Type B pancreatic cell (in vitro differentiated cells): ENCODE results near the gene SRC. TPM values are rescaled to one million over a fixed set of nuclear protein-coding genes. Genes with fewer than 3 reads are reported as not detected.

ENCODE experiments used
- DNase-seq: peaks from one replicate; pipeline ENCODE4 v3.0.0; 2021; ENCODE audit warnings: mixed read lengths; ENCODE audit not compliant: unreplicated experiment; ENCODE audit errors: extremely low spot score
- H3K27ac Mint-ChIP-seq: 2 replicates; pipeline ENCODE4 v1.8.0; 2021; ENCODE audit warnings: mild to moderate bottlenecking, mixed read lengths
- H3K27me3 Mint-ChIP-seq: 2 replicates; pipeline ENCODE4 v1.8.0; 2021; ENCODE audit warnings: mixed read lengths
- H3K36me3 Mint-ChIP-seq: 2 replicates; pipeline ENCODE4 v1.8.0; 2021; ENCODE audit warnings: mixed read lengths
- H3K4me1 Mint-ChIP-seq: one replicate; pipeline ENCODE4 v1.8.0; 2021; ENCODE audit warnings: mixed read lengths; ENCODE audit not compliant: unreplicated experiment
- H3K4me3 Mint-ChIP-seq: 2 replicates; pipeline ENCODE4 v1.8.0; 2021; ENCODE audit warnings: mild to moderate bottlenecking, mixed read lengths
- H3K9me3 Mint-ChIP-seq: 2 replicates; pipeline ENCODE4 v1.8.0; 2021; ENCODE audit warnings: mixed read lengths
- total RNA-seq: library from RNA; stranded (reverse); gene quantifications from 2 replicates; pipeline ENCODE4 v1.2.1, GENCODE V29; 2021; ENCODE audit warnings: low replicate concordance
- TF ChIP-seq, protein P1 (sequence below): fragments of 200-600 bp; sonication (generic); conservative IDR thresholded peaks from 2 replicates; pipeline ENCODE4 v1.5.0; 2021; ENCODE audit warnings: antibody characterized with exemption, mild to moderate bottlenecking

SRC gene
- total RNA-seq, 1 donor from 2014 or later: 56.0 TPM

DNA sequence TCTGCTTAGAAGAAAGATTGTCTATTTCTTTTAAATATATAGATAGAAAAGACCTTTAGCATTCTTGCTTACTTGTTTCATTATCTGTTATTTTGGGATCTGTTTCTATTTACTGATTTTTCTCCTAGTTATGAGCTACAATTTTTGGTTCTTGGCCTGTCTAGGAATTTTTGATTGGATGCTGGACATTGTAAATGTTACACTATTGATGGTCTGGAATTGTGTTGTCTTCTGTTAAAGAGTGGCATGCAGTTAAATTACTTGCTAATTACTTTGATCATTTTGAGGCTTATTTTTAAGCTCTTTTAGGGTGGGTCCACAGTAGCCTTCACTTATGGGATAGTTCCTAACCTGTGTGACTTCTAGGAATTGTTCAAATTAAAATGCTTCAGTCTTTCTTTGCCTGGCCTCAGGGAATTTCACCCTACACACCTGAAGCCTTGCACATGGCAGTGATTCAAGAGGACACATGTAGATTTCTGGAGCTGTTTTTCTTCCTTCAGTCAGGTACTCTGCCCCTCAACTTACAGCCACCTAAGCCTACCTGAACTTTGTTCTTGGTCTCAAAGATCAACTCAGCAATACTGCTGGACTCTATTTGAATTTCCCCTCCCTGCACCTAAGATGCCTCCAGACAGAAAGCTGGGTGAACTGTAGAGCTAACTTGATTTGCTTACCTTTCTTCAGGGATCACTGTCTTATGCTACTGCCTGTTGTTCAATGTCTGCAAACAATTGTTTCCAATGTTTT is 108.9 kb downstream of the SRC start:
- Mint-ChIP-seq H3K4me1 (no peaks in the 10 kb centered on the region), H3K27ac (no peak overlapping the region), H3K9me3 (peaks cover 21% of the 10 kb centered on the region), H3K4me3 (no peak overlapping the region), H3K36me3 (no peaks in the 10 kb centered on the region), H3K27me3 (peaks cover 23% of the 10 kb centered on the region)
- TF ChIP-seq, protein P1, sequence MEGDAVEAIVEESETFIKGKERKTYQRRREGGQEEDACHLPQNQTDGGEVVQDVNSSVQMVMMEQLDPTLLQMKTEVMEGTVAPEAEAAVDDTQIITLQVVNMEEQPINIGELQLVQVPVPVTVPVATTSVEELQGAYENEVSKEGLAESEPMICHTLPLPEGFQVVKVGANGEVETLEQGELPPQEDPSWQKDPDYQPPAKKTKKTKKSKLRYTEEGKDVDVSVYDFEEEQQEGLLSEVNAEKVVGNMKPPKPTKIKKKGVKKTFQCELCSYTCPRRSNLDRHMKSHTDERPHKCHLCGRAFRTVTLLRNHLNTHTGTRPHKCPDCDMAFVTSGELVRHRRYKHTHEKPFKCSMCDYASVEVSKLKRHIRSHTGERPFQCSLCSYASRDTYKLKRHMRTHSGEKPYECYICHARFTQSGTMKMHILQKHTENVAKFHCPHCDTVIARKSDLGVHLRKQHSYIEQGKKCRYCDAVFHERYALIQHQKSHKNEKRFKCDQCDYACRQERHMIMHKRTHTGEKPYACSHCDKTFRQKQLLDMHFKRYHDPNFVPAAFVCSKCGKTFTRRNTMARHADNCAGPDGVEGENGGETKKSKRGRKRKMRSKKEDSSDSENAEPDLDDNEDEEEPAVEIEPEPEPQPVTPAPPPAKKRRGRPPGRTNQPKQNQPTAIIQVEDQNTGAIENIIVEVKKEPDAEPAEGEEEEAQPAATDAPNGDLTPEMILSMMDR: no peak
- no peak for DNase-seq

Other genes with a start within 250 kb of the SRC start
- 184 and 206 TPM in 2 replicates for gene RPN2, start 166.8 kb upstream of the SRC start, total RNA-seq
- 2.5 and 4.8 TPM in 2 replicates for gene MROH8, start 166.6 kb upstream of the SRC start, total RNA-seq
- gene GHRH, start 84.3 kb upstream of the SRC start, total RNA-seq: 0.77 and 3.9 TPM in 2 replicates
- gene MANBAL, start 56.5 kb upstream of the SRC start, total RNA-seq: 35.5 and 40.4 TPM in 2 replicates
- gene NNAT, start 175.1 kb downstream of the SRC start, total RNA-seq: 19.2 and 114 TPM in 2 replicates
- gene BLCAP, start 181.7 kb downstream of the SRC start, total RNA-seq: 75.7 and 79.7 TPM in 2 replicates